GM23338 (cell line): ENCODE results near the gene TSC22D2. TPM values are rescaled to one million over a fixed set of nuclear protein-coding genes. Genes with fewer than 3 reads are reported as not detected.

ENCODE experiments used
- ATAC-seq: fragments of 200-7000 bp; cut with Tn5 transposase; 3 replicates; pipeline ENCODE4 v1.9.1; 2020
- DNase-seq: peaks from one replicate; pipeline ENCODE4 v3.0.0-alpha.2; 2015; ENCODE audit warnings: low spot score
- H2AFZ ChIP-seq: fragments of 200-600 bp; sonication (generic); 2 replicates; pipeline ENCODE4 v1.8.0; 2016; ENCODE audit warnings: antibody characterized with exemption, mild to moderate bottlenecking, moderate library complexity
- H3F3A ChIP-seq: fragments of 200-600 bp; sonication (generic); replicated peaks from 2 replicates; pipeline ENCODE4 v1.8.0; 2017; ENCODE audit warnings: antibody characterized with exemption, mixed run types, low read depth
- H3K27ac ChIP-seq: fragments of 200-600 bp; sonication (generic); 2 replicates; pipeline ENCODE4 v1.6.1; 2016; ENCODE audit warnings: low read depth
- H3K27me3 ChIP-seq: fragments of 200-600 bp; sonication (generic); 2 replicates; pipeline ENCODE4 v1.8.0; 2016; ENCODE audit warnings: mild to moderate bottlenecking, mixed run types, moderate library complexity; ENCODE audit not compliant: insufficient read depth
- H3K36me3 ChIP-seq: fragments of 200-600 bp; sonication (generic); 2 replicates; pipeline ENCODE4 v1.8.0; 2016; ENCODE audit warnings: mild to moderate bottlenecking; ENCODE audit not compliant: insufficient read depth
- H3K4me1 ChIP-seq: fragments of 200-600 bp; sonication (generic); 2 replicates; pipeline ENCODE4 v1.8.0; 2016; ENCODE audit warnings: mild to moderate bottlenecking, moderate library complexity; ENCODE audit not compliant: insufficient read depth
- H3K4me2 ChIP-seq: fragments of 200-600 bp; sonication (generic); 2 replicates; pipeline ENCODE4 v1.7.1; 2017; ENCODE audit warnings: mixed run types
- H3K4me3 ChIP-seq: fragments of 200-600 bp; sonication (generic); 2 replicates; pipeline ENCODE4 v1.6.1; 2016; ENCODE audit warnings: mixed run types
- H3K79me2 ChIP-seq: fragments of 200-600 bp; sonication (generic); replicated peaks from 2 replicates; pipeline ENCODE4 v1.8.0; 2017; ENCODE audit warnings: mild to moderate bottlenecking; ENCODE audit not compliant: insufficient read depth
- H3K9me2 ChIP-seq: fragments of 200-600 bp; sonication (generic); 2 replicates; pipeline ENCODE4 v1.8.0; 2017; ENCODE audit not compliant: insufficient read depth
- H4K20me1 ChIP-seq: fragments of 200-600 bp; sonication (generic); replicated peaks from 2 replicates; pipeline ENCODE4 v1.8.0; 2017; ENCODE audit warnings: mild to moderate bottlenecking; ENCODE audit not compliant: insufficient read depth
- H3K27ac Mint-ChIP-seq: 2 replicates; pipeline ENCODE4 v1.8.0; 2020; ENCODE audit warnings: inconsistent platforms, mild to moderate bottlenecking, moderate library complexity, mixed read lengths
- H3K27me3 Mint-ChIP-seq: 3 replicates; pipeline ENCODE4 v1.8.0; 2022; ENCODE audit warnings: low read depth, mild to moderate bottlenecking, moderate library complexity, mixed read lengths, inconsistent platforms; ENCODE audit not compliant: insufficient read depth, poor library complexity
- H3K36me3 Mint-ChIP-seq: 3 replicates; pipeline ENCODE4 v1.8.0; 2021; ENCODE audit warnings: low read depth, mild to moderate bottlenecking, inconsistent platforms, moderate library complexity, mixed read lengths
- H3K4me1 Mint-ChIP-seq: 3 replicates; pipeline ENCODE4 v1.8.0; 2020; ENCODE audit warnings: mild to moderate bottlenecking, inconsistent platforms, mixed read lengths
- H3K4me3 Mint-ChIP-seq: 3 replicates; pipeline ENCODE4 v1.8.0; 2021; ENCODE audit warnings: moderate library complexity, mild to moderate bottlenecking, inconsistent platforms, mixed read lengths
- H3K9me3 Mint-ChIP-seq: 3 replicates; pipeline ENCODE4 v1.8.0; 2020; ENCODE audit warnings: moderate library complexity, mild to moderate bottlenecking, inconsistent platforms, mixed read lengths
- CREB1 ChIP-seq: fragments of 250-450 bp; sonication (Bioruptor Pico); IDR thresholded peaks from 2 replicates; pipeline ENCODE4 v1.5.0; 2020; ENCODE audit warnings: low read depth, mild to moderate bottlenecking, moderate library complexity
- CTCF ChIP-seq, 2 experiments: fragments of 200-600 bp in 1 of 2; sonication (generic) in 1 of 2; conservative IDR thresholded peaks; 2 replicates each; pipeline versions ENCODE4 v1.5.1 to v1.6.1; 2016 to 2017; ENCODE audit warnings: antibody characterized with exemption in 2 of 2, low read depth in 2 of 2, mild to moderate bottlenecking in 2 of 2, moderate library complexity in 1 of 2
- EZH2 ChIP-seq: fragments of 200-600 bp; sonication (generic); IDR thresholded peaks from one replicate; pipeline ENCODE4 v1.8.0; 2017; ENCODE audit warnings: antibody characterized with exemption, mild to moderate bottlenecking, low read depth; ENCODE audit not compliant: unreplicated experiment
- JUNB ChIP-seq: IDR thresholded peaks from one replicate; pipeline ENCODE4 v1.6.1; 2016; ENCODE audit warnings: antibody characterized with exemption; ENCODE audit not compliant: unreplicated experiment
- NANOG ChIP-seq: IDR thresholded peaks from 2 replicates; pipeline ENCODE4 v1.6.1; 2016; ENCODE audit warnings: antibody characterized with exemption, borderline replicate concordance
- POLR2AphosphoS5 ChIP-seq: IDR thresholded peaks from 2 replicates; pipeline ENCODE4 v1.6.1; 2016; ENCODE audit warnings: antibody characterized with exemption, low read depth
- REST ChIP-seq: IDR thresholded peaks from one replicate; pipeline ENCODE4 v1.6.1; 2018; ENCODE audit warnings: antibody characterized with exemption; ENCODE audit not compliant: unreplicated experiment
- ZNF114 ChIP-seq: fragments of 250-450 bp; sonication (Bioruptor Pico); IDR thresholded peaks from 2 replicates; pipeline ENCODE4 v1.5.0; 2020; ENCODE audit warnings: mild to moderate bottlenecking, moderate library complexity
- ZNF331 ChIP-seq: fragments of 250-450 bp; sonication (Bioruptor Pico); IDR thresholded peaks from 2 replicates; pipeline ENCODE4 v1.5.0; 2020; ENCODE audit warnings: low read depth, mild to moderate bottlenecking, moderate library complexity
- ZNF462 ChIP-seq: fragments of 250-450 bp; sonication (Bioruptor Pico); IDR thresholded peaks from 2 replicates; pipeline ENCODE4 v1.5.0; 2020; ENCODE audit warnings: mild to moderate bottlenecking, moderate library complexity
- polyA plus RNA-seq: library from polyadenylated mRNA; unstranded; fragments of >200 nt; fragmentation: Nextera tagmentation; extraction: Ambion mirVana; gene quantifications from 2 replicates; pipeline ENCODE4 v1.2.1, GENCODE V29; 2016
- total RNA-seq: library from RNA; depleted of rRNA; stranded (reverse); fragments of >200 nt; shearing (Covaris generic); gene quantifications from 2 replicates; pipeline ENCODE4 v1.2.3, GENCODE V29; 2014

Gene TSC22D2
- total and polyA plus RNA-seq, 2 experiments from 2014 or later: 18.6 to 34.2 TPM

- H3K27ac Mint-ChIP-seq: no peak overlapping the region
- Histone ChIP-seq H3K9me2 (no peaks in the 10 kb centered on the region), H2AFZ (no peak overlapping the region), H3K4me1 (peaks cover 9% of the 10 kb centered on the region; the same call in 1 of the 2 replicates), H3K36me3 (no peaks in the 10 kb centered on the region), H3K4me2 (no peak overlapping the region), H3K27ac (no peak overlapping the region), H3K79me2 (no peaks in the 10 kb centered on the region), H3F3A (no peaks in the 10 kb centered on the region), H3K4me3 (no peak overlapping the region), H3K27me3 (no peaks in the 10 kb centered on the region), H4K20me1 (0 out of 2 replicates have a peak, but pooled peaks cover 3% of the 10 kb centered on the region)
- TF ChIP-seq ZNF114 (CRISPR knock-in tag) (no peak), CREB1 (no peak), NANOG (no peak), POLR2AphosphoS5 (no peak), JUNB (no peak)
- H3K27me3 Mint-ChIP-seq: no peaks in the 10 kb centered on the region
- ATAC-seq (no peak; the same call in 2 of the 3 replicates), DNase-seq (no peak)
- H3K9me3 Mint-ChIP-seq: no peaks in the 10 kb centered on the region
- H3K4me3 Mint-ChIP-seq: no peak overlapping the region
- peaks cover 10% of the 10 kb centered on the region for H3K4me1 Mint-ChIP-seq
- H3K36me3 Mint-ChIP-seq: peaks cover 5% of the 10 kb centered on the region; the same call in 1 of the 3 replicates
These were observed 54.0 kb downstream of the TSC22D2 start for GRCh38 chr3:150462108-150462507.

GRCh38 chr3:150464684-150465083 is 56.6 kb downstream of the TSC22D2 start:
- Histone ChIP-seq H3K27me3 (no peaks in the 10 kb centered on the region), H3K79me2 (no peaks in the 10 kb centered on the region), H3K9me2 (no peaks in the 10 kb centered on the region), H3K4me3 (no peak overlapping the region), H3K27ac (no peak overlapping the region), H4K20me1 (0 out of 2 replicates have a peak, but pooled peaks cover 3% of the 10 kb centered on the region), H2AFZ (no peak overlapping the region), H3F3A (no peaks in the 10 kb centered on the region), H3K36me3 (no peaks in the 10 kb centered on the region), H3K4me1 (peaks cover 20% of the 10 kb centered on the region), H3K4me2 (no peak overlapping the region)
- H3K4me1 Mint-ChIP-seq: peaks cover 26% of the 10 kb centered on the region
- H3K27ac Mint-ChIP-seq: no peak overlapping the region
- peaks cover 2% of the 10 kb centered on the region for H3K27me3 Mint-ChIP-seq
- ATAC-seq (no peak), DNase-seq (no peak)
- H3K4me3 Mint-ChIP-seq: no peak overlapping the region
- no peaks in the 10 kb centered on the region for H3K9me3 Mint-ChIP-seq
- H3K36me3 Mint-ChIP-seq: no peaks in the 10 kb centered on the region
- no peak for TF ChIP-seq ZNF331 (CRISPR knock-in tag)
- TF ChIP-seq EZH2: no peak
- TF ChIP-seq ZNF462 (CRISPR knock-in tag): no peak
- no peak for TF ChIP-seq CTCF (conservative IDR thresholded peaks at IDR 0.05; ENCODE audit: low read depth in 2 of 2)
- no peak for TF ChIP-seq REST
- no peak for TF ChIP-seq NANOG
